Stomach (tissue), 9 donors: ENCODE data around the gene VPS52. TPM values are rescaled to one million over a fixed set of nuclear protein-coding genes. Genes with fewer than 3 reads are reported as not detected.

Source experiments
- DNase-seq, 2 donors: peaks; one replicate each; pipeline versions ENCODE4 v3.0.0 to v3.0.0-alpha.2; 2013 to 2019
- H3K27ac ChIP-seq, 5 donors: fragments of 200-600 bp in 4 of 5; sonication (generic) in 4 of 5; one replicate each; pipeline ENCODE4 v1.5.1; 2013 to 2019; ENCODE audit warnings: mild to moderate bottlenecking in 1 of 5, moderate library complexity in 1 of 5
- H3K27me3 ChIP-seq, 3 donors: fragments of 200-600 bp; sonication (generic); one replicate each; pipeline ENCODE4 v1.5.1; 2017 to 2019; ENCODE audit warnings: mixed run types in 1 of 3
- H3K36me3 ChIP-seq, 4 donors: fragments of 200-600 bp; sonication (generic); 1 replicate in 3 of 4; 2 replicates in 1 of 4; pipeline ENCODE4 v1.5.1; 2016 to 2019
- H3K4me1 ChIP-seq, 4 donors: fragments of 200-600 bp; sonication (generic); one replicate each; pipeline ENCODE4 v1.5.1; 2016 to 2019
- H3K4me3 ChIP-seq, 4 donors: fragments of 200-600 bp; sonication (generic) in 3 of 4; one replicate each; pipeline ENCODE4 v1.5.1; 2016 to 2019; ENCODE audit warnings: mild to moderate bottlenecking in 1 of 4
- H3K9me3 ChIP-seq, 4 donors: fragments of 200-600 bp; sonication (generic); one replicate each; pipeline ENCODE4 v1.5.1; 2016 to 2019
- EP300 ChIP-seq: sonication (generic); formaldehyde crosslinking; IDR thresholded peaks from one replicate; pipeline ENCODE4 v1.6.1; 2017; ENCODE audit warnings: antibody characterized with exemption
- POLR2A ChIP-seq, 4 donors: fragments of 450-650 bp; IDR thresholded peaks; one replicate each; pipeline ENCODE4 v1.6.1; 2016; ENCODE audit warnings: antibody characterized with exemption in 4 of 4, control low read depth in 2 of 4, mild to moderate bottlenecking in 1 of 4, moderate library complexity in 1 of 4
- POLR2AphosphoS5 ChIP-seq, 3 donors: sonication (generic); formaldehyde crosslinking; IDR thresholded peaks; one replicate each; pipeline ENCODE4 v1.6.1; 2016; ENCODE audit warnings: antibody characterized with exemption in 3 of 3
- WGBS, 5 donors: extraction: QIAGEN DNeasy Blood & Tissue Kit in 3 of 5; methylation state at CpG; one replicate each; pipeline versions ENCODE4 v1.1.5 to v1.1.7; 2013 to 2018; 5-methylcytosine and 5-hydroxymethylcytosine counted together
- intact Hi-C: fragments of 100-400 bp; cut with DNase I; formaldehyde crosslinking; loops from one replicate; pipeline ENCODE4 v1.15.1; 2023; ENCODE audit warnings: low total_unique reads
- polyA plus RNA-seq, 3 donors: library from polyadenylated mRNA; stranded (reverse); fragments of 200-250 nt; gene quantifications; one replicate each; pipeline ENCODE4 v1.2.3, GENCODE V29; 2013
- total RNA-seq, 5 donors: library from RNA; depleted of rRNA; stranded (reverse); fragments of >200 nt; gene quantifications; one replicate each; pipeline versions ENCODE4 v1.1.0 to v1.2.3, GENCODE V29; 2014 to 2016
- TF ChIP-seq, protein P1 (sequence below), 7 experiments: fragments of 450-650 bp in 4 of 7; fragments of 200-600 bp in 3 of 7; sonication (generic) in 3 of 7; IDR thresholded peaks; one replicate each; pipeline ENCODE4 v1.5.1; 2016 to 2019; ENCODE audit warnings: antibody characterized with exemption in 7 of 7, control low read depth in 2 of 7, mild to moderate bottlenecking in 1 of 7
- donor health status: healthy with polysubstance abuse.
- donor health status: Bipolar disorder and iron deficiency.
- donor health status: healthy.

Gene VPS52
- total and polyA plus RNA-seq, 8 donors: 22.6 to 89.3 (median 46.5) TPM

DNA sequence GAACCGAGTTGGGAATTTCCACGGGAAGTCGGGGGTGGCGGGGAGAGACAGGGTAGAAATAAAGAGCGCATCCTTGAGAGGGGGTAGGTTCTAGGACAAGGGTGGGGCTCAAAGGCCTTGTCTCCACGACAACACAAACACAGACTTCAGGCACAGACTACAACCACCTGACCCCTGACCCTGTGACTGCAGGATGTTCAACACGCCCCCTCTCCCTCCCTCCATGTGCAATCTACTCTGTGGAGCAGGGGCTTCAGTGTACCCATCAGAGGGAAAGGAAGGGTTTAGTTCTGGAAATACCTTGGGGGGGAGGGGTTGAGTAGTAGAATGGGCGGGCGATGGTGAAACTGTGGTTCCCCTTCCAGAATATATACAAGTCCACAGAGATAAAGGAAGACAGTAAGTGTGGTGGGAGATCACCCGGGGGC lies 42.9 kb upstream of the VPS52 start:
- Histone ChIP-seq H3K36me3 (peaks cover 19 to 43% (median 40%) of the 10 kb centered on the region in 4 donors), H3K27ac (peak overlapping the region; percentile 91 to 97 (median 97)), H3K9me3 (no peaks in the 10 kb centered on the region), H3K4me3 (peak overlapping the region; percentile 64 to 96 (median 76)), H3K27me3 (no peaks in the 10 kb centered on the region), H3K4me1 (peaks cover 36 to 81% (median 70%) of the 10 kb centered on the region in 4 donors)
- TF ChIP-seq POLR2A (IDR thresholded peaks at IDR 0.05) (no peak), EP300 (no peak), POLR2AphosphoS5 (IDR thresholded peaks at IDR 0.05) (peak in 1 of 3 donors; percentile 44)
- TF ChIP-seq, protein P1, sequence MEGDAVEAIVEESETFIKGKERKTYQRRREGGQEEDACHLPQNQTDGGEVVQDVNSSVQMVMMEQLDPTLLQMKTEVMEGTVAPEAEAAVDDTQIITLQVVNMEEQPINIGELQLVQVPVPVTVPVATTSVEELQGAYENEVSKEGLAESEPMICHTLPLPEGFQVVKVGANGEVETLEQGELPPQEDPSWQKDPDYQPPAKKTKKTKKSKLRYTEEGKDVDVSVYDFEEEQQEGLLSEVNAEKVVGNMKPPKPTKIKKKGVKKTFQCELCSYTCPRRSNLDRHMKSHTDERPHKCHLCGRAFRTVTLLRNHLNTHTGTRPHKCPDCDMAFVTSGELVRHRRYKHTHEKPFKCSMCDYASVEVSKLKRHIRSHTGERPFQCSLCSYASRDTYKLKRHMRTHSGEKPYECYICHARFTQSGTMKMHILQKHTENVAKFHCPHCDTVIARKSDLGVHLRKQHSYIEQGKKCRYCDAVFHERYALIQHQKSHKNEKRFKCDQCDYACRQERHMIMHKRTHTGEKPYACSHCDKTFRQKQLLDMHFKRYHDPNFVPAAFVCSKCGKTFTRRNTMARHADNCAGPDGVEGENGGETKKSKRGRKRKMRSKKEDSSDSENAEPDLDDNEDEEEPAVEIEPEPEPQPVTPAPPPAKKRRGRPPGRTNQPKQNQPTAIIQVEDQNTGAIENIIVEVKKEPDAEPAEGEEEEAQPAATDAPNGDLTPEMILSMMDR (IDR thresholded peaks at IDR 0.05): no peak
- intact Hi-C loops: no loop called here
- peak; percentile 39 to 93 for DNase-seq
- 1 to 5% (median 2%) methylated on average over 10 of the region's 10 CpGs for WGBS, 5 donors

DNA sequence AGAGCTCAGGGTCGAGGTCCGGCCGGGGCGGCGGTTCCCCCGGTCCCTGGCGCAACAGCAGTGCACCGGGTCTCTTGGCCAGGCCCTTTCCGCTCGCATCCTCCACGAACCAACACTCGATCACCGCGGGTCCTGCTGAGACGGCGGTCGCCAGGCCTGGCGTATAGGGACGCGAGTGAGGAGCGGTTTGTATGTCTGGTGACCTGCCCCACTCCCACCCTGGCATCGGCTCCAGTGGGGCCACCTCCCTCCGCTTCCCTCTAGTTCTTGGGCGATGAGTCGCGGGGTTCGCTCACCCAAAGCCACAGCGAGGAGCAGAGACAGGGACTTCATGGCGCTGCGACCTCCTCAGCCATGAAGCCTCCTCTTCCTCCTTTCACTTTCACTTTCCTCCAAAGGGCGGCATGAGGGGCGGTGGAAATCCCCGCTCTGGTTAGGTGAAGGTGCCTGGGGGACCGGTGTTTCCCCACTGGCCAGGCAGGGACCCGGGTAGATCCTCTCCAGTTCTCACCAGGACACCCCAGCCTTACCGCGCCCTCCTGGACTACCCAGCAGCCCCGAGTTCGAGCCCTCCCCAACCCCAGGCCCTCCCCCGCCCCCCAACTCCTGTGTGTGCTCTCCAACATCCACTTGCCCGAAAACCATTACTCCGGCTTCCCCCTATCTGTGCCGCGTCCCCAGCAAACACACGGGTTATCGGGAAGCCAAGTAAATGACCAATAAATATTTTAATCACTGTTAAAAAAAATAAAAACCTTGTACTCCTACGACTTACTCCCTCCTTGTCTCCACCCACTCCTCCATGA lies 42.2 kb upstream of the VPS52 start, which contains the start of gene TAPBP:
TAPBP (minus strand) TSS at position 370 of the 806 bp plus-strand sequence; CDS start at position 333, 37 bp downstream.
- DNase-seq: peak; percentile 60 to 90
- H3K4me1 ChIP-seq: peaks cover 31 to 75% (median 64%) of the 10 kb centered on the region in 4 donors

DNA sequence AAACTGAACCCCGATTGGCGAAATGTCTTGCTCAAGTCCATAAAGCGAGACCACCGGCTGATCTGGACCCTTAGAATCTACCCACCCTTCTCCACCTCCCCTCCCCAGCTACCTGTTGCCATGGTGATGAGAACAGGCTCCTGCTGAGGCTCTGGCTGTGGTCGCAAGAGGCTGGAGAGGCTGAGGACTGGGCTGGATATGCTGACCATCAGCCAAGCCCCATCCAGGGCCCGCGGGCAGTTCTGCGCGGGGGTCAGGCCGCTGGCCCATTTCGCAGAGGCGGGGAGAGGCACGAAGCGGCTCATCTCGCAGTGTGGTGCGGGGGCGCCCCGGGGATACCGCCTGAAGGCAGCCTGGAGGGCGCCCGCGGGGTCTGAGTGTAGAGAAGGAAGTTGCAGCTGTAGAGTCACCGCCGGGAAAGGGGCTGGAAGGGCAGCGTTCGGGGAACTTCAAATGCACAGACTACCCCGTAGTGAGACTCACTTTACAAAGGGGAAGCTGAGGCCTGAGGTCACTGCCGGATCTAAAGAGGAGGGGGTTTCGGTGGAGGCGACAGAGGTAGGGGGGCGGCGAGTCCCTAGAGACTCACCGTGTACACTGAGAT lies 41.5 kb upstream of the VPS52 start:
- DNase-seq: peak; percentile 46 to 76
- WGBS, 5 donors: 0 to 1% (median 0%) methylated on average over 19 to 33 of the region's 33 CpGs
- Histone ChIP-seq H3K9me3 (no peaks in the 10 kb centered on the region), H3K27ac (peak overlapping the region; percentile 91 to 97 (median 97)), H3K27me3 (no peaks in the 10 kb centered on the region), H3K4me1 (peaks cover 24 to 75% (median 57%) of the 10 kb centered on the region in 4 donors), H3K4me3 (peak overlapping the region; percentile 64 to 96 (median 76)), H3K36me3 (peaks cover 9 to 44% (median 38%) of the 10 kb centered on the region in 4 donors)
- TF ChIP-seq POLR2AphosphoS5 (IDR thresholded peaks at IDR 0.05) (no peak), POLR2A (IDR thresholded peaks at IDR 0.05) (no peak), EP300 (no peak)
- TF ChIP-seq, protein P1 (IDR thresholded peaks at IDR 0.05): no peak
- intact Hi-C loops: no loop called here

More for the DNA sequence above, 42.2 kb upstream of the VPS52 start, which contains the start of gene TAPBP:
- WGBS, 5 donors: 0 to 1% (median 0%) methylated on average over 24 to 47 of the region's 47 CpGs
- peak within 1 kb of the TSS; percentile 64 to 96 (median 76) for H3K4me3 ChIP-seq
- H3K27me3 ChIP-seq: no peaks in the 10 kb centered on the region
- peaks cover 13 to 41% (median 37%) of the 10 kb centered on the region in 4 donors for H3K36me3 ChIP-seq
- H3K27ac ChIP-seq: peak within 1 kb of the TSS; percentile 91 to 97 (median 97)
- TF ChIP-seq POLR2AphosphoS5 (IDR thresholded peaks at IDR 0.05) (peak; percentile 52 to 88 (median 85)), POLR2A (IDR thresholded peaks at IDR 0.05) (no peak), EP300 (no peak)
- TF ChIP-seq, protein P1 (IDR thresholded peaks at IDR 0.05): no peak
- intact Hi-C loops: no loop called here
- H3K9me3 ChIP-seq: no peaks in the 10 kb centered on the region
